Fibroblast of villous mesenchyme (primary cell): Measurements from ENCODE around the gene MPZL3. TPM values are rescaled to one million over a fixed set of nuclear protein-coding genes. Genes with fewer than 3 reads are reported as not detected.

Source experiments
- DNase-seq: peaks from one replicate; pipeline ENCODE4 v3.0.0-alpha.2; 2010; ENCODE audit warnings: low read depth
- H3K4me3 ChIP-seq: 2 replicates; pipeline ENCODE4 v1.5.1; 2011; ENCODE audit warnings: low read depth, mild to moderate bottlenecking, low read length
- total RNA-seq: library from RNA; depleted of rRNA; stranded (reverse); fragments of >200 nt; gene quantifications from 2 replicates; pipeline ENCODE4 v1.2.3, GENCODE V29; 2012
- TF ChIP-seq, protein P1 (sequence below): IDR thresholded peaks from 2 replicates; pipeline ENCODE4 v1.5.1; 2012; ENCODE audit warnings: low read depth, mild to moderate bottlenecking, low read length; ENCODE audit not compliant: insufficient read depth

MPZL3 gene
- total RNA-seq, 1 donor, result 0.86 TPM

DNA sequence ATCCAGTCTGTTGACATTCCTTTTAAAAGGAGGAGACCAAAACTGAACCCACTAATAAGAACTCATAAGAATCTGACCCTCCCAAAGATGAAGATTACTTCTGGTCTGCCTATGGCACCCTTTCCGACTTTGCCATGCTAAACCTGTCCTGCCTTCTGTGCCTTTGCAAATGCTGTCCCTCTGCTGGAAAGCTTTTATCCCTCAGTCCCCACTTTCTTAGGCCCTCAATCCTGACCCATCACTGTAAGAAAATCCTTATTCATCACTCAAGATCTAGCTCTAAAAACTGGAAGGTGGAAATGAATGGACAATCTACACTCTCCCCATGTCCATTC, 10.4 kb downstream of the MPZL3 start:
- no peak for DNase-seq
- no peak overlapping the region for H3K4me3 ChIP-seq
- TF ChIP-seq, protein P1, sequence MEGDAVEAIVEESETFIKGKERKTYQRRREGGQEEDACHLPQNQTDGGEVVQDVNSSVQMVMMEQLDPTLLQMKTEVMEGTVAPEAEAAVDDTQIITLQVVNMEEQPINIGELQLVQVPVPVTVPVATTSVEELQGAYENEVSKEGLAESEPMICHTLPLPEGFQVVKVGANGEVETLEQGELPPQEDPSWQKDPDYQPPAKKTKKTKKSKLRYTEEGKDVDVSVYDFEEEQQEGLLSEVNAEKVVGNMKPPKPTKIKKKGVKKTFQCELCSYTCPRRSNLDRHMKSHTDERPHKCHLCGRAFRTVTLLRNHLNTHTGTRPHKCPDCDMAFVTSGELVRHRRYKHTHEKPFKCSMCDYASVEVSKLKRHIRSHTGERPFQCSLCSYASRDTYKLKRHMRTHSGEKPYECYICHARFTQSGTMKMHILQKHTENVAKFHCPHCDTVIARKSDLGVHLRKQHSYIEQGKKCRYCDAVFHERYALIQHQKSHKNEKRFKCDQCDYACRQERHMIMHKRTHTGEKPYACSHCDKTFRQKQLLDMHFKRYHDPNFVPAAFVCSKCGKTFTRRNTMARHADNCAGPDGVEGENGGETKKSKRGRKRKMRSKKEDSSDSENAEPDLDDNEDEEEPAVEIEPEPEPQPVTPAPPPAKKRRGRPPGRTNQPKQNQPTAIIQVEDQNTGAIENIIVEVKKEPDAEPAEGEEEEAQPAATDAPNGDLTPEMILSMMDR, result no peak

DNA sequence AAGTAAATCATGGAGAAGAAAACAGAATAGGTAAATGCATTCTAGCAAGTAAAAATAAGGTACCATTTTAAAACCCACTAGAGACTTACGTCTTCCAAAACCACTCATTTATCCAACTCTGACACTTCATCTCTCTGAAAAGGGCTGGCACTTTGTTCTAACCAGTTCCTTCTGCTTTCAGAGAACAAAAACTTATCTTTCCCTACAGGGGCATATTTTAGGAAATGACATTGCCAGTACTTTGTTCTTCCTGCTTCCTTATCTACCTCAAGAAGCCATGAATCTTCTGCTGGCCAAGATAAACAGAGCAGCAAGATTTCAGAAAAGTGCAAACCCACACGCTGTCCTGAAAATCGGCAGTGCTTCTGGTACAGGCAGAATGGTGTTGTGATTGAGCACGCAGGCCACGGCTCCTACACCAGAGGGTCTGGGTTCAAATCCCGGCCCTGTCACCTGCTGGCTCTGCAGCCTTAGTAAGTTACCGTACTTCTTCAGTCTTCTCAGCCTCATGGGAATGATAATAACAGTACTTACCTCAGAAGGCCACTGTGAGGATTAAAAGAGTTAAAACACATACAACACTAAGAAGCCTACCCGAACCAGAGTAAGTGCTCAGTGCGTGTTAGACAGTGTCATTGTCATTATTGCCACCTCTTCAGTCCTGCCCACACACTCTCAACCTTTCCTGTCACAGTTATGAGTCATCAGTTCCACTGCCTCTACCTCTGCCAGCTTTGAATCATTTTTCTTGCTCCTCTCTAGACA, 11.0 kb downstream of the MPZL3 start:
- TF ChIP-seq, protein P1, result no peak
- H3K4me3 ChIP-seq, result no peak overlapping the region
- DNase-seq, result no peak

DNA sequence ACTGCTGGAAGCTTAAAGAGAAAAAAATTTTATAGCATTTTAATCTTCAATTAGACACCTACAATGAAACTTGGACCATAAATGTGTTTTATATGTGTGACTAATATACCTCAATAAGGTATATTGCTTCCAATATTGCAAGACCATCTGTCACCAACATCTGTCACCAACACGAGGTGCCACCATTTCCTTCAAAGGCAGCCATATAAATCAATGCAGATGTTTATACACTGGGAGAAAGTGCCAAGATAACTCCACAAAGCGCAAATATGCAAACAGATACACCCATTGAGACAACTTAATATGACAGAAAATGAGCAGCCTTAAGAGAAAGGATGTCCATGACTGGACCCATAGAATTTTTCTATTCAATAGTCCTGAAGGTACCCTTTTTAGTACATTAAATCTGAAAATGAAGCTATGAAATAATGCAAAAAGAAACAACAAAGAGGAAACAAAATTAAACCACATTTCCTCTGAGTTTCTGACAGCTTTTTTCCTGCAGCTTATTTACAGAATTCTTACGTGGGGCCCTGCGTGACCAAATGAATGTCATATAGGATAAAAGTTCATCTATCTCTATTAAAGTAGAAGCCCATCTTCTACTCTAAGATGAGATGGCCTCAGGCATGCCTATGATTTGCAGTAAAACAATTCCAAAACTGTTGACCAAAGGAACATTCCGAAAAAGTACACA, 12.5 kb downstream of the MPZL3 start:
- DNase-seq, result no peak
- H3K4me3 ChIP-seq, result no peak overlapping the region
- TF ChIP-seq, protein P1, result no peak

DNA sequence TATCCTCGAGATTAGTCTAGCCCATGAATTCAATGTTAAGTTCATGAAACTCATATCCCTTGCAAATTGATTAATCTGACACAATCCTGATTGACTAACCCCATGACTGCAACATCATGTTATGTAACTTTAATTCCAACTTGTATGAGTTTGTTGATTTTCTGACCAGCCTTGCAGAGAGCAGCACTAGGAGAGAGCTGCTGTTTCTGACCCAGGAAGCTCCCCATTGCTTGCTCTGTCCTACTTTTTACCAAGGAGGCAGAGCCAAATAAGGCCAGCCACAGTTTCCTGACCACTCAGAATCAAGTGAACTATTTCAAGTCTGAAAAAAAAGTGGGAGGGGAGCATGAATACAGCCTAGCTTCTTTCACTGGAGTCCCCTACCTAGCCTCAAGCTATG, 13.2 kb downstream of the MPZL3 start:
- DNase-seq, result no peak
- TF ChIP-seq, protein P1, result no peak
- no peak overlapping the region for H3K4me3 ChIP-seq

DNA sequence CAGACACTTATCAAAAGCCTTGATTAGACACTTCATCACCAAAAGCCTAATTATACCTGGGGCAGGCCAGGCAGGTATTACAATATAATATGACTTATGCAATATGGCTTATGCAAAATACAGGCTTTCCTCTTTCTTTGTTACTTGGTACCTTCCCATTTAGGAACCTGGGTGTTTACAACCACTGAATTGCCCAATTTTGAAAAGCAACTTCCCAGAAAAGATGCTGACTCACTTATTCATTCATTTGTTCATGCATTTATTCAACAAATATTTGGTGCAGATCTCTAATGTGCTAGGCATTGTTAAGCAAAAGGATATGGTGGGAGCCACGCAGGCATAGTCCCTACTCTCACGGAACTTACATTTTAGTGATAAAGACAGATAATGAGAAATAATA, 13.7 kb downstream of the MPZL3 start:
- no peak overlapping the region for H3K4me3 ChIP-seq
- no peak for DNase-seq

DNA sequence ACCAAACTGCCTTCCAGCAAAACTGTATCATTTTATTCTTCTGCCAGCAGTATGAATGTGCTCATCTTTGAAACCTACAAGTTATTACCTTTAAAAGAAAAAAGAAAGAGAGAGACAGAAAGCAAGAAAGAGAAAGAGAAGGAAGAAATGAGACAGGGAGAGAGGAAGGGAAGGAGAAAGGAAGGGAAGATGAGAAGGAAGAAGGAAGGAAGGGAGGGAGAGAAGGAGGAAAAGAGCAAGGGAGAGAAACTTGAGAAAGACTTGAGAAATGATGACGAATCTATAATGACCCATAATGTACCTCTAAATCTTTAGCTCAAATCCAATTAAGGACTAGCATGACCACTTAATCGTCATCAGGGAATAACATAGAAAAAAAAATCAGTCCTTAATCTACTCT, 16.0 kb downstream of the MPZL3 start:
- no peak overlapping the region for H3K4me3 ChIP-seq
- TF ChIP-seq, protein P1, result no peak
- DNase-seq, result no peak

More for the DNA sequence above, 13.7 kb downstream of the MPZL3 start:
- TF ChIP-seq, protein P1, result no peak

DNA sequence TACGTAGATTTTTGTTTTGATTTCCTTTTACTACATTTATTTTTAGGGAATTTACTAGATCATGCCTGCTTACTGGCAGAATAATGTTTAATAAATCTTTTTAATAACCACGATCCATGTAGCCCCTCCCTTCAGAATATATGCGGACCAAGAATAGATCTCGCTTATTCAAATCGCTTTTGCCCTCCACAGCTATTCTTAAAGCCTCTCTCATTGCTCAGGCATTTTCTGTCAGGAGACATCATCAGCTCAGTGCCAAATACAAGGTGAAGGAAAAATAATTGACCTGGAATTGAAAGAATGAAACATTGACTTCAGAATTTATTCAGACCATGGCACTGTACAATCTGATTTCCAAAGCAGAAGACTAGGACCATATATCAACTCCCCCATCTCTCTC, 17.3 kb downstream of the MPZL3 start:
- no peak for DNase-seq
- no peak overlapping the region for H3K4me3 ChIP-seq
- TF ChIP-seq, protein P1, result no peak
